NK-92 (cell line): ENCODE results near the gene PLEKHH2.

Experiments
- DNase-seq: peaks from one replicate; lab custom pipeline; 2025; ENCODE audit not compliant: unreplicated experiment; lab: John Stamatoyannopoulos, UW

The PLEKHH2 gene

GRCh38 chr2:43758739-43759138, 121.7 kb downstream of the PLEKHH2 start:
- DNase-seq, result no peak

- no peak for DNase-seq
These were observed 122.1 kb downstream of the PLEKHH2 start for GRCh38 chr2:43759195-43759594.

- DNase-seq, result no peak
These were observed 125.2 kb downstream of the PLEKHH2 start for GRCh38 chr2:43762286-43762685.

- DNase-seq, result no peak
These were observed 126.0 kb downstream of the PLEKHH2 start for GRCh38 chr2:43763091-43763490.

GRCh38 chr2:43764086-43764705, 127.1 kb downstream of the PLEKHH2 start:
- no peak for DNase-seq

- DNase-seq, result no peak
These were observed 128.9 kb downstream of the PLEKHH2 start for GRCh38 chr2:43766006-43766405.

GRCh38 chr2:43773876-43774613, 137.0 kb downstream of the PLEKHH2 start, which contains the start of gene DYNC2LI1:
DYNC2LI1 (plus strand) TSS chr2:43774039; CDS start chr2:43774139, 100 bp downstream.
- no peak for DNase-seq

- no peak for DNase-seq
These were observed 137.6 kb downstream of the PLEKHH2 start for GRCh38 chr2:43774617-43775016.

- DNase-seq, result no peak
These were observed 139.3 kb downstream of the PLEKHH2 start for GRCh38 chr2:43776324-43776723.

GRCh38 chr2:43777306-43777926, 140.4 kb downstream of the PLEKHH2 start:
- no peak for DNase-seq

GRCh38 chr2:43778233-43778632, 141.2 kb downstream of the PLEKHH2 start:
- no peak for DNase-seq

GRCh38 chr2:43787895-43788294, 150.8 kb downstream of the PLEKHH2 start:
- no peak for DNase-seq

GRCh38 chr2:43788646-43789045, 151.6 kb downstream of the PLEKHH2 start:
- no peak for DNase-seq

GRCh38 chr2:43790147-43790546, 153.1 kb downstream of the PLEKHH2 start:
- DNase-seq, result no peak

- no peak for DNase-seq
These were observed 154.1 kb downstream of the PLEKHH2 start for GRCh38 chr2:43791035-43791765.

GRCh38 chr2:43792653-43793052, 155.6 kb downstream of the PLEKHH2 start:
- no peak for DNase-seq

GRCh38 chr2:43794956-43795355, 157.9 kb downstream of the PLEKHH2 start:
- no peak for DNase-seq

- no peak for DNase-seq
These were observed 159.1 kb downstream of the PLEKHH2 start for GRCh38 chr2:43796206-43796605.

GRCh38 chr2:43798300-43798699, 161.2 kb downstream of the PLEKHH2 start:
- DNase-seq, result no peak

- DNase-seq, result no peak
These were observed 163.8 kb downstream of the PLEKHH2 start for GRCh38 chr2:43800894-43801293.

GRCh38 chr2:43802135-43802534, 165.1 kb downstream of the PLEKHH2 start:
- DNase-seq, result no peak
